Upper lobe of right lung (tissue), 1 donor: ENCODE measurements around the gene PLEKHJ1. TPM values are rescaled to one million over a fixed set of nuclear protein-coding genes. Genes with fewer than 3 reads are reported as not detected.

Source experiments
- ATAC-seq: fragments of 200-7000 bp; cut with Tn5 transposase; one replicate; pipeline ENCODE4 v1.9.1; 2020; ENCODE audit warnings: mild to moderate bottlenecking, moderate library complexity
- DNase-seq: peaks from one replicate; pipeline ENCODE4 v3.0.0-alpha.2; 2020
- H3K27ac ChIP-seq: fragments of 200-600 bp; one replicate; pipeline ENCODE4 v1.8.0; 2022
- H3K27me3 ChIP-seq: fragments of 200-600 bp; one replicate; pipeline ENCODE4 v1.8.0; 2022; ENCODE audit warnings: mild to moderate bottlenecking
- H3K36me3 ChIP-seq: fragments of 200-600 bp; one replicate; pipeline ENCODE4 v1.8.0; 2022
- H3K4me1 ChIP-seq: fragments of 200-600 bp; one replicate; pipeline ENCODE4 v1.8.0; 2022
- H3K4me3 ChIP-seq: fragments of 200-600 bp; one replicate; pipeline ENCODE4 v1.8.0; 2022; ENCODE audit warnings: mild to moderate bottlenecking
- H3K9me3 ChIP-seq: fragments of 200-600 bp; one replicate; pipeline ENCODE4 v1.8.0; 2022
- CTCF ChIP-seq: fragments of 200-600 bp; IDR thresholded peaks from one replicate; pipeline ENCODE4 v1.8.0; 2022; ENCODE audit warnings: antibody characterized with exemption
- intact Hi-C: fragments of 100-400 bp; cut with DNase I; formaldehyde crosslinking; loops from one replicate; pipeline ENCODE4 v1.11.0; 2022
- total RNA-seq: library from RNA; stranded (reverse); fragmentation: NEBNext Ultra II Directional; extraction: Animal tissue kit (Norgen Biotek cat#: 25700); gene quantifications from one replicate; pipeline ENCODE4 v1.2.1, GENCODE V29; 2021
- donor health status: DM: no; HTN: yes; CAD: no; lungs with severe emphysema.

Gene PLEKHJ1
- total RNA-seq, 1 donor from 2014 or later = 54.6 TPM

GRCh38 chr19:2236064-2236313 lies 140 bp downstream of the PLEKHJ1 start:
- Histone ChIP-seq H3K27ac (peak overlapping the region; percentile 99), H3K4me1 (peaks cover 44% of the 10 kb centered on the region), H3K27me3 (no peaks in the 10 kb centered on the region), H3K36me3 (peaks cover 21% of the 10 kb centered on the region), H3K9me3 (no peaks in the 10 kb centered on the region), H3K4me3 (peak overlapping the region; percentile 90)
- ATAC-seq (no peak), DNase-seq (no peak)
- intact Hi-C loops = loop anchor here (5.0 kb wide), 1 partner anchor 36 kb away; no protein-coding TSS in a partner anchor
- TF ChIP-seq CTCF = no peak

GRCh38 chr19:2235381-2236063 lies 607 bp downstream of the PLEKHJ1 start:
- Histone ChIP-seq H3K27ac (peak overlapping the region; percentile 99), H3K9me3 (no peaks in the 10 kb centered on the region), H3K27me3 (no peaks in the 10 kb centered on the region), H3K4me1 (peaks cover 39% of the 10 kb centered on the region), H3K36me3 (peaks cover 25% of the 10 kb centered on the region), H3K4me3 (peak overlapping the region; percentile 90)
- DNase-seq = peak; percentile 80
- peak; percentile 34 for ATAC-seq
- intact Hi-C loops = loop anchor here (5.0 kb wide), 1 partner anchor 37 kb away; no protein-coding TSS in a partner anchor
- TF ChIP-seq CTCF = no peak

- Histone ChIP-seq H3K4me1 (peaks cover 34% of the 10 kb centered on the region), H3K27me3 (no peaks in the 10 kb centered on the region), H3K36me3 (peaks cover 31% of the 10 kb centered on the region), H3K9me3 (no peaks in the 10 kb centered on the region), H3K27ac (peak overlapping the region; percentile 99), H3K4me3 (peak overlapping the region; percentile 90)
- no peak for DNase-seq
- intact Hi-C loops = loop anchor here (5.0 kb wide), 1 partner anchor 37 kb away; no protein-coding TSS in a partner anchor
- no peak for ATAC-seq
- TF ChIP-seq CTCF = no peak
Measured at GRCh38 chr19:2234996-2235380, 1.1 kb downstream of the PLEKHJ1 start.

GRCh38 chr19:2233601-2234280 lies 2.4 kb downstream of the PLEKHJ1 start:
- peaks cover 24% of the 10 kb centered on the region for H3K4me1 ChIP-seq
- peaks cover 42% of the 10 kb centered on the region for H3K36me3 ChIP-seq
- no peak overlapping the region for H3K27ac ChIP-seq
- no peak overlapping the region for H3K4me3 ChIP-seq
- TF ChIP-seq CTCF = no peak
- H3K27me3 ChIP-seq = no peaks in the 10 kb centered on the region
- ATAC-seq (no peak), DNase-seq (no peak)
- H3K9me3 ChIP-seq = no peaks in the 10 kb centered on the region
- intact Hi-C loops = no loop called here

- DNase-seq (no peak), ATAC-seq (no peak)
- no peak for TF ChIP-seq CTCF
- H3K27me3 ChIP-seq = no peaks in the 10 kb centered on the region
- no peaks in the 10 kb centered on the region for H3K9me3 ChIP-seq
- H3K27ac ChIP-seq = no peak overlapping the region
- intact Hi-C loops = no loop called here
- no peak overlapping the region for H3K4me3 ChIP-seq
- H3K36me3 ChIP-seq = peaks cover 50% of the 10 kb centered on the region
- peaks cover 11% of the 10 kb centered on the region for H3K4me1 ChIP-seq
Measured at GRCh38 chr19:2232286-2233151, 3.6 kb downstream of the PLEKHJ1 start.
